ENCODE data around the gene RAPGEF5. TPM values are rescaled to one million over a fixed set of nuclear protein-coding genes. Genes with fewer than 3 reads are reported as not detected.

The RAPGEF5 gene
- total RNA-seq, 5 donors from 2014 or later (not counting 1 experiment from before 2014, with no cell fraction given): 0.12 to 2.4 (median 0.61) TPM

DNA sequence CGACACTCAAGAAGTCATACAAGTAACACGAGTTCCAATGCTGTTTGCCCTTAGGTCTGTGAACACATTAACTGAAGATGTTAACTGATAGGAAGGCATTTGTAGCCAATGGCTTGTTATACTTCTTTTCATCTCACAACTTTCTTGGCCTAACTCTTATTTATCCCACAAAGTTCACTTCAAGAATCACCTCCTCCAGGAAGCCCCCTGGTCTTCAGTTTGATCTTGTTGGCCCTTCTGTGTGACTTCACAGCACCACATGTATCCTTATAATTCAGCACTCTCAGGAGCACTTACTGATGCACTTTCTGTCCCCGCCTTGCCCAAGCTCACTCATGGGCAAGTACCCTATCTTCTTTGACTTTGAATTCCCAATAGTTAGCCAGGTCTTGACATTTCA, 159.6 kb downstream of the RAPGEF5 start:
- ChIA-PET CTCF (interaction anchor here in 1 of 2 donors (0.5 kb wide), 1 partner anchor 46 kb away, joined by 7 read pairs; no protein-coding TSS in a partner anchor), POLR2A (interaction anchor here in 1 of 2 donors (0.6 kb wide), 1 partner anchor 11 kb away, joined by 3 read pairs; no protein-coding TSS in a partner anchor)
- no peak overlapping the region for H3K27ac Mint-ChIP-seq
- Histone ChIP-seq H3K36me3 (ENCODE audit: control insufficient read depth in 2 of 2, extremely low read depth in 1 of 2, insufficient read depth in 1 of 2, low read length in 1 of 2) (no peaks in the 10 kb centered on the region), H3K4me1 (ENCODE audit: control insufficient read depth in 1 of 2, extremely low read depth in 1 of 2, insufficient read depth in 2 of 2, low read length in 2 of 2) (no peaks in the 10 kb centered on the region), H3K27me3 (replicated peaks in 1 of 2; ENCODE audit: control insufficient read depth in 2 of 2, extremely low read depth in 1 of 2, insufficient read depth in 2 of 2, low read length in 1 of 2) (peaks cover 0 to 9% of the 10 kb centered on the region in 2 experiments), H3K4me3 (ENCODE audit: control insufficient read depth in 1 of 2, extremely low read depth in 1 of 2, low read length in 1 of 2) (no peak overlapping the region), H3K9me3 (no peaks in the 10 kb centered on the region), H3K27ac (ENCODE audit: low read length) (no peak overlapping the region)
- no peaks in the 10 kb centered on the region for H3K36me3 Mint-ChIP-seq
- peaks cover 3 to 4% of the 10 kb centered on the region in 2 donors for H3K27me3 Mint-ChIP-seq
- H3K4me3 Mint-ChIP-seq: no peak overlapping the region
- H3K4me1 Mint-ChIP-seq: no peaks in the 10 kb centered on the region
- no peaks in the 10 kb centered on the region for H3K9me3 Mint-ChIP-seq
- WGBS (ENCODE audit: insufficient coverage): no CpG with 5 or more reads among the region's 3 CpGs
- no peak for DNase-seq
- ATAC-seq (replicated peaks in 1 of 4): no peak

DNA sequence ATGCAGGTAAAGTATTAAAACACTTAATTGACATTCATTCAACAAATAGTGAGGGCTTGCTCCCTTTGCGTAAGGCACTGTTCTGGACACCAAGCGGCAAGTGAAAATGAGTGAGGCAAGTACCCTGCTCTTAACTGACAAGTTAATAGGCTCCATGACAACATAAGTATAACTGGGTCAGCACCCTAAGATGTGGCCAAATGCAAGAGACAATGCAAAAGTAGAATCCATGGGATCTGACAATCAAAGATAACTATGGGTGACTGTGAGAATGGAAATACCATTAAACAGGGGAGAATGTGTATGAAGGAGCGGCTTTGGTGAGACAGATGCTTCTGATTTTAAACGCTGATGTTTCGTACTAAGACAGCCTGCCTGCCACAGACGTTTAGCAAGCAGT, 160.5 kb downstream of the RAPGEF5 start:
- peaks cover 3 to 4% of the 10 kb centered on the region in 2 donors for H3K27me3 Mint-ChIP-seq
- no peaks in the 10 kb centered on the region for H3K9me3 Mint-ChIP-seq
- Histone ChIP-seq H3K27ac (ENCODE audit: low read length) (no peak overlapping the region), H3K4me3 (ENCODE audit: control insufficient read depth in 1 of 2, extremely low read depth in 1 of 2, low read length in 1 of 2) (no peak overlapping the region), H3K4me1 (ENCODE audit: control insufficient read depth in 1 of 2, extremely low read depth in 1 of 2, insufficient read depth in 2 of 2, low read length in 2 of 2) (no peaks in the 10 kb centered on the region), H3K27me3 (replicated peaks in 1 of 2; ENCODE audit: control insufficient read depth in 2 of 2, extremely low read depth in 1 of 2, insufficient read depth in 2 of 2, low read length in 1 of 2) (peaks cover 0 to 9% of the 10 kb centered on the region in 2 experiments), H3K9me3 (no peaks in the 10 kb centered on the region), H3K36me3 (ENCODE audit: control insufficient read depth in 2 of 2, extremely low read depth in 1 of 2, insufficient read depth in 1 of 2, low read length in 1 of 2) (no peaks in the 10 kb centered on the region)
- no peak overlapping the region for H3K4me3 Mint-ChIP-seq
- 78% methylated on average over 4 of the region's 6 CpGs for WGBS (ENCODE audit: insufficient coverage)
- ChIA-PET POLR2A (no interaction called here), CTCF (no interaction called here)
- H3K4me1 Mint-ChIP-seq: no peaks in the 10 kb centered on the region
- ATAC-seq (replicated peaks in 1 of 4) (no peak), DNase-seq (no peak)
- no peak overlapping the region for H3K27ac Mint-ChIP-seq
- H3K36me3 Mint-ChIP-seq: no peaks in the 10 kb centered on the region

DNA sequence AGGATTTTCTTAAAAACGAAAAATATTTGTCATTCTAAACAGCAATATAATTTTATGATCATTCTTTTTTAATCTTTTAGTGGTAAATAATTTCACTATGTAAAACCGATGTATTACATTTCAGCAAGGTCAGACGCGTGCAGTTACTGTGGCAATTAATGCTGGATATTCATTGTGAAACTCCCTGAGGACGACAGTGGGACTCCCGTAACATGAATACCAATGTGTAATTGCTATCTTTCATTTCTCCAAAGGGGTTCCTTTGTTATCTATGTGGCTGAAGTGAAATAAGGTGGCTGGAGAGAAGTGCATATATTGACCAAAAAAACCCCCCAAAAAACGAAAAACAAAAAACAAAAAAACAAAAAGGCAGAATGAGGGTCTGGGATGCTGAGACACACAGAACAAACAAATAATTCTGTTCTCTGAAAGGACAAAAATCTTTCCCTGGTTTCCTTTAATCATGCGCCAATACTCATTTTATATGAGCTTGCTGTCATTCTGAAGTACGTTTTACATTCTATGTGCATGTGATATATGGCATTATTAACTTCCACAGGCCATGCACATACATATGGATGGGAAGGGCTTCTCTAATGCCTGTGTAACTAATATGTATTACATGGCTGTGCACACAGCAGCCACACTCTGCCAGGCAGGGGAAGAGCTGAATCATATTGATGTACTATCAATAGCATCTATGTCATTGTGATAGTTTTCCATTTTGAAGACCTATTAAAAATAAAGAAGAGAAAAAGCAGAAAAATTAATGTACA, 161.4 kb downstream of the RAPGEF5 start:
- Mint-ChIP-seq H3K27me3 (peaks cover 3% of the 10 kb centered on the region in 2 donors), H3K4me1 (no peaks in the 10 kb centered on the region), H3K27ac (no peak overlapping the region), H3K36me3 (no peaks in the 10 kb centered on the region), H3K9me3 (no peaks in the 10 kb centered on the region), H3K4me3 (no peak overlapping the region)
- peaks cover 0 to 11% of the 10 kb centered on the region in 2 experiments for H3K27me3 ChIP-seq (replicated peaks in 1 of 2; ENCODE audit: control insufficient read depth in 2 of 2, extremely low read depth in 1 of 2, insufficient read depth in 2 of 2, low read length in 1 of 2)
- ChIA-PET CTCF (no interaction called here), POLR2A (no interaction called here)
- H3K4me1 ChIP-seq (ENCODE audit: control insufficient read depth in 1 of 2, extremely low read depth in 1 of 2, insufficient read depth in 2 of 2, low read length in 2 of 2): no peaks in the 10 kb centered on the region
- WGBS (ENCODE audit: insufficient coverage): no CpG with 5 or more reads among the region's 9 CpGs
- H3K36me3 ChIP-seq (ENCODE audit: control insufficient read depth in 2 of 2, extremely low read depth in 1 of 2, insufficient read depth in 1 of 2, low read length in 1 of 2): no peaks in the 10 kb centered on the region
- H3K4me3 ChIP-seq (ENCODE audit: control insufficient read depth in 1 of 2, extremely low read depth in 1 of 2, low read length in 1 of 2): no peak overlapping the region
- H3K9me3 ChIP-seq: no peaks in the 10 kb centered on the region
- DNase-seq (no peak), ATAC-seq (replicated peaks in 1 of 4) (no peak)
- no peak overlapping the region for H3K27ac ChIP-seq (ENCODE audit: low read length)

GRCh38 chr7:22194658-22195273, 162.2 kb downstream of the RAPGEF5 start:
- H3K9me3 Mint-ChIP-seq: no peaks in the 10 kb centered on the region

DNA sequence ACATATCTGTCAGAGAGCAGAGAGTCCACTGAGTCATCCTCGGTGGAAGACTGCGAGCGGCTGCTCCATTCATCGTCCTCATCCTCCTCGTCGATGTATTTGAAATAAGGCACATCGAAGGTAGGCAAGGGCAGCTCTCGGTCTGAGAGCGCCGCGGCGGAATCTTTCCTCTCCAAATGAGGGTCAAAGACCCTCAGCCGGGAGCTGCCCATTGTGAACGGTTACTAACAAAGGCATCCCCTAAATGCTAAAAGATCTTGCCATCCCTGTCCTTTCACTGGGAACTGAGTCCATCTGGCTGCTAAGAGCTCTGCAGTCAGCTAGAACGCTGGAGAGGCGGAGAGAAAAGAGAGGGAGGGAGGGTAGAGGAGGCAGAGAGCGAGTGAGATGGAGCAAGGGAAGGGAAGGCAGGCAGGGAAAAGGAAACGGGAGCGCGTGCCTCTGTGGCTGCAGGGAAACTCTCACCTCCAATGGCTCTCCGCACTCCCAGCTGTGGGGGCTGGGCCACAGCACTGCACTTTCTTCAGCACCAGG, 163.4 kb downstream of the RAPGEF5 start:
- Mint-ChIP-seq H3K27me3 (peaks cover 0 to 1% of the 10 kb centered on the region in 2 donors), H3K9me3 (no peaks in the 10 kb centered on the region), H3K27ac (no peak overlapping the region), H3K4me1 (no peaks in the 10 kb centered on the region), H3K4me3 (no peak overlapping the region), H3K36me3 (no peaks in the 10 kb centered on the region)
- Histone ChIP-seq H3K9me3 (no peaks in the 10 kb centered on the region), H3K27me3 (replicated peaks in 1 of 2; ENCODE audit: control insufficient read depth in 2 of 2, extremely low read depth in 1 of 2, insufficient read depth in 2 of 2, low read length in 1 of 2) (peaks cover 0 to 11% of the 10 kb centered on the region in 2 experiments), H3K4me3 (ENCODE audit: control insufficient read depth in 1 of 2, extremely low read depth in 1 of 2, low read length in 1 of 2) (no peak overlapping the region), H3K4me1 (ENCODE audit: control insufficient read depth in 1 of 2, extremely low read depth in 1 of 2, insufficient read depth in 2 of 2, low read length in 2 of 2) (no peaks in the 10 kb centered on the region), H3K27ac (ENCODE audit: low read length) (no peak overlapping the region), H3K36me3 (ENCODE audit: control insufficient read depth in 2 of 2, extremely low read depth in 1 of 2, insufficient read depth in 1 of 2, low read length in 1 of 2) (no peaks in the 10 kb centered on the region)
- CTCF ChIA-PET: no interaction called here
- DNase-seq: no peak
- no peak for ATAC-seq (replicated peaks in 1 of 4)
- POLR2A ChIA-PET: no interaction called here
- 90% methylated on average over 18 of the region's 21 CpGs for WGBS (ENCODE audit: insufficient coverage)

More at GRCh38 chr7:22194658-22195273, 162.2 kb downstream of the RAPGEF5 start:
- ChIA-PET CTCF (no interaction called here), POLR2A (no interaction called here)
- no peaks in the 10 kb centered on the region for H3K9me3 ChIP-seq
- H3K27me3 ChIP-seq (replicated peaks in 1 of 2; ENCODE audit: control insufficient read depth in 2 of 2, extremely low read depth in 1 of 2, insufficient read depth in 2 of 2, low read length in 1 of 2): peaks cover 0 to 11% of the 10 kb centered on the region in 2 experiments
- 81% methylated on average over 8 of the region's 10 CpGs for WGBS (ENCODE audit: insufficient coverage)
- H3K36me3 ChIP-seq (ENCODE audit: control insufficient read depth in 2 of 2, extremely low read depth in 1 of 2, insufficient read depth in 1 of 2, low read length in 1 of 2): no peaks in the 10 kb centered on the region
- H3K27ac ChIP-seq (ENCODE audit: low read length): no peak overlapping the region
- no peaks in the 10 kb centered on the region for H3K4me1 Mint-ChIP-seq
- peaks cover 3% of the 10 kb centered on the region in 2 donors for H3K27me3 Mint-ChIP-seq
- no peaks in the 10 kb centered on the region for H3K4me1 ChIP-seq (ENCODE audit: control insufficient read depth in 1 of 2, extremely low read depth in 1 of 2, insufficient read depth in 2 of 2, low read length in 2 of 2)
- no peak overlapping the region for H3K27ac Mint-ChIP-seq
- no peak overlapping the region for H3K4me3 Mint-ChIP-seq
- no peak overlapping the region for H3K4me3 ChIP-seq (ENCODE audit: control insufficient read depth in 1 of 2, extremely low read depth in 1 of 2, low read length in 1 of 2)
- H3K36me3 Mint-ChIP-seq: no peaks in the 10 kb centered on the region
- ATAC-seq (replicated peaks in 1 of 4) (no peak), DNase-seq (no peak)

GRCh38 chr7:22192801-22193200, 164.2 kb downstream of the RAPGEF5 start:
- H3K9me3 ChIP-seq: no peaks in the 10 kb centered on the region
- H3K4me1 ChIP-seq (ENCODE audit: control insufficient read depth in 1 of 2, extremely low read depth in 1 of 2, insufficient read depth in 2 of 2, low read length in 2 of 2): no peaks in the 10 kb centered on the region
- Mint-ChIP-seq H3K27ac (no peak overlapping the region), H3K4me1 (no peaks in the 10 kb centered on the region), H3K4me3 (no peak overlapping the region), H3K27me3 (no peaks in the 10 kb centered on the region), H3K36me3 (no peaks in the 10 kb centered on the region), H3K9me3 (no peaks in the 10 kb centered on the region)
- POLR2A ChIA-PET: no interaction called here
- peaks cover 0 to 11% of the 10 kb centered on the region in 2 experiments for H3K27me3 ChIP-seq (replicated peaks in 1 of 2; ENCODE audit: control insufficient read depth in 2 of 2, extremely low read depth in 1 of 2, insufficient read depth in 2 of 2, low read length in 1 of 2)
- no peak overlapping the region for H3K4me3 ChIP-seq (ENCODE audit: control insufficient read depth in 1 of 2, extremely low read depth in 1 of 2, low read length in 1 of 2)
- H3K36me3 ChIP-seq (ENCODE audit: control insufficient read depth in 2 of 2, extremely low read depth in 1 of 2, insufficient read depth in 1 of 2, low read length in 1 of 2): no peaks in the 10 kb centered on the region
- ATAC-seq (replicated peaks in 1 of 4) (no peak), DNase-seq (no peak)
- no peak overlapping the region for H3K27ac ChIP-seq (ENCODE audit: low read length)
- WGBS (ENCODE audit: insufficient coverage): 44% methylated on average over 1 of the region's 3 CpGs
- CTCF ChIA-PET: no interaction called here
